NCI-H2196 treated with DMSO at 0.1 percent for 48 hours (cell line): ENCODE measurements around the gene GIT2.
A peak's percentile ranks its signal among the peaks of the same experiment; 100 is the strongest.

Experiments
- DNase-seq: peaks from one replicate; lab custom pipeline; 2025; ENCODE audit not compliant: unreplicated experiment; lab: John Stamatoyannopoulos, UW

GIT2 gene

GRCh38 chr12:109982210-109982609 is 14.0 kb downstream of the GIT2 start:
- no peak for DNase-seq

GRCh38 chr12:109981311-109981710 is 14.9 kb downstream of the GIT2 start:
- DNase-seq = no peak

GRCh38 chr12:109972821-109973220 is 23.3 kb downstream of the GIT2 start:
- DNase-seq = no peak

- DNase-seq = no peak
Observed at GRCh38 chr12:109968801-109969200, 27.4 kb downstream of the GIT2 start.

GRCh38 chr12:109968032-109968420 is 28.1 kb downstream of the GIT2 start:
- no peak for DNase-seq

- DNase-seq = no peak
Observed at GRCh38 chr12:109967383-109968031, 28.7 kb downstream of the GIT2 start.

- DNase-seq = no peak
Observed at GRCh38 chr12:109966546-109966945, 29.6 kb downstream of the GIT2 start.

GRCh38 chr12:109963743-109964429 is 32.3 kb downstream of the GIT2 start:
- DNase-seq = no peak

- no peak for DNase-seq
Observed at GRCh38 chr12:109963330-109963729, 32.8 kb downstream of the GIT2 start.

GRCh38 chr12:109962398-109962797 is 33.8 kb downstream of the GIT2 start:
- no peak for DNase-seq

GRCh38 chr12:109961612-109962011 is 34.6 kb downstream of the GIT2 start:
- no peak for DNase-seq

GRCh38 chr12:109961201-109961600 is 35.0 kb downstream of the GIT2 start:
- no peak for DNase-seq

GRCh38 chr12:109959411-109960093 is 36.6 kb downstream of the GIT2 start:
- no peak for DNase-seq

GRCh38 chr12:109958374-109958773 is 37.8 kb downstream of the GIT2 start:
- DNase-seq = no peak

GRCh38 chr12:109953656-109954055 is 42.5 kb downstream of the GIT2 start:
- DNase-seq = no peak

- no peak for DNase-seq
Observed at GRCh38 chr12:109952873-109953272, 43.3 kb downstream of the GIT2 start.

GRCh38 chr12:109952160-109952858 is 43.9 kb downstream of the GIT2 start:
- DNase-seq = no peak

- DNase-seq = peak; percentile 14
Observed at GRCh38 chr12:109951751-109952150, 44.4 kb downstream of the GIT2 start.

- no peak for DNase-seq
Observed at GRCh38 chr12:109951136-109951535, 45.0 kb downstream of the GIT2 start.

- DNase-seq = no peak
Observed at GRCh38 chr12:109950625-109951024, 45.5 kb downstream of the GIT2 start.

- no peak for DNase-seq
Observed at GRCh38 chr12:109949089-109949488, 47.1 kb downstream of the GIT2 start.

- DNase-seq = no peak
Observed at GRCh38 chr12:109948368-109948767, 47.8 kb downstream of the GIT2 start.
